Fibroblast of lung (primary cell): ENCODE measurements around the gene KIZ. TPM values are rescaled to one million over a fixed set of nuclear protein-coding genes. Genes with fewer than 3 reads are reported as not detected.

ENCODE experiments used
- DNase-seq, 2 donors: peaks; one replicate each; pipeline versions ENCODE4 v3.0.0 to v3.0.0-alpha.2; 2010; ENCODE audit warnings: low read depth in 2 of 2
- H2AFZ ChIP-seq: 2 replicates; pipeline ENCODE4 v1.5.1; 2012; ENCODE audit warnings: low read length, control low read depth, inconsistent platforms
- H3K27ac ChIP-seq: 2 replicates; pipeline ENCODE4 v1.5.1; 2011; ENCODE audit warnings: low read length, control low read depth; ENCODE audit not compliant: insufficient read depth
- H3K27me3 ChIP-seq: 2 replicates; pipeline ENCODE4 v1.5.1; 2011; ENCODE audit warnings: mild to moderate bottlenecking, low read length; ENCODE audit not compliant: control insufficient read depth, insufficient read depth
- H3K36me3 ChIP-seq: 2 replicates; pipeline ENCODE4 v1.5.1; 2011; ENCODE audit warnings: low read length; ENCODE audit not compliant: control insufficient read depth, insufficient read depth
- H3K4me1 ChIP-seq: 2 replicates; pipeline ENCODE4 v1.5.1; 2011; ENCODE audit warnings: low read length; ENCODE audit not compliant: control insufficient read depth, insufficient read depth; ENCODE audit errors: extremely low read depth
- H3K4me2 ChIP-seq: 2 replicates; pipeline ENCODE4 v1.5.1; 2011; ENCODE audit warnings: low read length, control low read depth; ENCODE audit not compliant: insufficient read depth; ENCODE audit errors: extremely low read depth
- H3K4me3 ChIP-seq, 4 experiments: fragments of 200-600 bp in 1 of 4; sonication (generic) in 1 of 4; replicated peaks in 1 of 4; 2 replicates each; pipeline ENCODE4 v1.5.1; 2011 to 2016; ENCODE audit warnings: low read length in 4 of 4, low read depth in 3 of 4, mild to moderate bottlenecking in 3 of 4, control low read depth in 2 of 4, inconsistent platforms in 1 of 4, mixed read lengths in 1 of 4; ENCODE audit not compliant: insufficient read depth in 1 of 4; ENCODE audit errors: control extremely low read depth in 1 of 4
- H3K79me2 ChIP-seq: 2 replicates; pipeline ENCODE4 v1.5.1; 2012; ENCODE audit warnings: mild to moderate bottlenecking, low read length, inconsistent platforms; ENCODE audit not compliant: control insufficient read depth, insufficient read depth
- H3K9ac ChIP-seq: 2 replicates; pipeline ENCODE4 v1.5.1; 2011; ENCODE audit warnings: mild to moderate bottlenecking, low read length, control low read depth; ENCODE audit not compliant: insufficient read depth
- H3K9me3 ChIP-seq: 2 replicates; pipeline ENCODE4 v1.5.1; 2012; ENCODE audit warnings: low read depth, low read length; ENCODE audit not compliant: control insufficient read depth, insufficient read depth
- H4K20me1 ChIP-seq: 2 replicates; pipeline ENCODE4 v1.5.1; 2011; ENCODE audit warnings: low read length; ENCODE audit not compliant: control insufficient read depth, insufficient read depth; ENCODE audit errors: extremely low read depth
- EZH2 ChIP-seq: IDR thresholded peaks from 2 replicates; pipeline ENCODE4 v1.5.1; 2012; ENCODE audit warnings: low read length, control low read depth, mild to moderate bottlenecking; ENCODE audit errors: missing control alignments
- polyA plus RNA-seq, 2 donors: library from polyadenylated mRNA; depleted of rRNA in 1 of 2; stranded (reverse) in 1 of 2; unstranded in 1 of 2; fragments of >200 nt; gene quantifications; 2 replicates each; pipeline ENCODE4 v1.2.1, GENCODE V29; 2011 to 2012; ENCODE audit warnings: missing spikeins in 1 of 2
- total RNA-seq: library from RNA; depleted of rRNA; stranded (reverse); fragments of >200 nt; gene quantifications from 2 replicates; pipeline ENCODE4 v1.2.1, GENCODE V29; 2014
- TF ChIP-seq, protein P1 (sequence below), 2 donors: IDR thresholded peaks in 1 of 2; conservative IDR thresholded peaks in 1 of 2; 1 replicate in 1 of 2; 2 replicates in 1 of 2; pipeline ENCODE4 v1.5.1; 2011 to 2012; ENCODE audit warnings: low read length in 2 of 2, control low read depth in 1 of 2, inconsistent platforms in 1 of 2, low read depth in 1 of 2, mild to moderate bottlenecking in 1 of 2

The KIZ gene
- total and polyA plus RNA-seq, 2 donors (not counting 1 experiment from before 2014, with no cell fraction given) = 11.5 to 23.5 TPM

DNA sequence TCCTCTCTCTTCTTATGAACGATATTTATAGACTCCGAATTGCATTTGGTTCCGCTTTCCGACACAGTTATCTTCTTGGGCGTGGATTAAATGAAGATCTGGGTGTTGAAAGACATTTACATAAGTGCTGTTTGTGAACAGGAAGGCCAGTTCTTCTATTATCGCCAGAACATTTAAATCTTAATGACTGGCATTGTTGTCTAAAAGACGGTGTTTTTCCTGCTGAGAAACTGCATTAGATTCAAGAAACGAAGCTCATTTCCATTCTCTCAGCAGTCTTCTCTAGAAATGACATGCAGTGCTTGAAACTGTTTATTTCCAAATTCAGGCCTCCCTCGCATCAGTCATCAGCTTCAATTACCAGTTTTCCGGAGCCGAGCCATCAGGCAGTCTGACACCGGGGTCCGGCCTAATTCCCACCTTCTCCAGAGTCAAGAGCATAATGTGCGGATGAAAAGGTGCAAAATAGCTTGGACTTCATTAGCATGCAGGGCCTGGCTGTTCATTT is 35.7 kb upstream of the KIZ start:
- H3K27me3 ChIP-seq = peaks cover 9% of the 10 kb centered on the region
- no peaks in the 10 kb centered on the region for H3K79me2 ChIP-seq
- H3K36me3 ChIP-seq = no peaks in the 10 kb centered on the region
- no peak for DNase-seq
- no peak overlapping the region for H3K27ac ChIP-seq
- no peak overlapping the region for H2AFZ ChIP-seq
- H3K4me2 ChIP-seq = no peak overlapping the region
- H4K20me1 ChIP-seq = no peaks in the 10 kb centered on the region
- no peaks in the 10 kb centered on the region for H3K4me1 ChIP-seq
- no peak overlapping the region for H3K9ac ChIP-seq
- no peak for TF ChIP-seq EZH2
- TF ChIP-seq, protein P1, sequence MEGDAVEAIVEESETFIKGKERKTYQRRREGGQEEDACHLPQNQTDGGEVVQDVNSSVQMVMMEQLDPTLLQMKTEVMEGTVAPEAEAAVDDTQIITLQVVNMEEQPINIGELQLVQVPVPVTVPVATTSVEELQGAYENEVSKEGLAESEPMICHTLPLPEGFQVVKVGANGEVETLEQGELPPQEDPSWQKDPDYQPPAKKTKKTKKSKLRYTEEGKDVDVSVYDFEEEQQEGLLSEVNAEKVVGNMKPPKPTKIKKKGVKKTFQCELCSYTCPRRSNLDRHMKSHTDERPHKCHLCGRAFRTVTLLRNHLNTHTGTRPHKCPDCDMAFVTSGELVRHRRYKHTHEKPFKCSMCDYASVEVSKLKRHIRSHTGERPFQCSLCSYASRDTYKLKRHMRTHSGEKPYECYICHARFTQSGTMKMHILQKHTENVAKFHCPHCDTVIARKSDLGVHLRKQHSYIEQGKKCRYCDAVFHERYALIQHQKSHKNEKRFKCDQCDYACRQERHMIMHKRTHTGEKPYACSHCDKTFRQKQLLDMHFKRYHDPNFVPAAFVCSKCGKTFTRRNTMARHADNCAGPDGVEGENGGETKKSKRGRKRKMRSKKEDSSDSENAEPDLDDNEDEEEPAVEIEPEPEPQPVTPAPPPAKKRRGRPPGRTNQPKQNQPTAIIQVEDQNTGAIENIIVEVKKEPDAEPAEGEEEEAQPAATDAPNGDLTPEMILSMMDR (conservative IDR thresholded peaks at IDR 0.05 in 1 of 2, IDR thresholded peaks at IDR 0.05 in 1 of 2; ENCODE audit: low read depth in 1 of 2, low read length in 2 of 2) = no peak
- no peak overlapping the region for H3K4me3 ChIP-seq
- no peaks in the 10 kb centered on the region for H3K9me3 ChIP-seq

DNA sequence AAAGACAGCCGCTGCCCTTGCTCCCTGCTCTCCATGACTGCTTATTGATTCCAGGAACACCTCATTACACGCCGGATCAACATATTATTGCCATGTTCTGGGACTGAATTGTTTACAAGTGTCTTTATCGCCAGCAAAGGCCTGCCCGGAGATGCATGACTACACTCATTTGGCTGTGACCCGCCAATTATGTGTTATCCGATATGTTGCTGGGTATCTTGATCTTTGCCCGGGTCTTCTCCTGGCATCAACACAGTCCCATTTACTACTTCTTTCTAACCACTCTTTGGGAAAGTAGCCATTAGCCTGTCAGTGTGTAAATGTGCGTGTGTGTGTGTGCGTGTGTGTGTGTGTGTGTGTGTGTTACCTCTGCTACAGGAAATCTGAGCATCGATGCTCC is 35.2 kb upstream of the KIZ start:
- no peak for DNase-seq
- Histone ChIP-seq H3K27me3 (peaks cover 9% of the 10 kb centered on the region), H3K36me3 (no peaks in the 10 kb centered on the region), H2AFZ (no peak overlapping the region), H3K9me3 (no peaks in the 10 kb centered on the region), H4K20me1 (no peaks in the 10 kb centered on the region), H3K9ac (no peak overlapping the region), H3K4me1 (no peaks in the 10 kb centered on the region), H3K79me2 (no peaks in the 10 kb centered on the region), H3K27ac (no peak overlapping the region), H3K4me2 (no peak overlapping the region), H3K4me3 (no peak overlapping the region)
- TF ChIP-seq, protein P1 (conservative IDR thresholded peaks at IDR 0.05 in 1 of 2, IDR thresholded peaks at IDR 0.05 in 1 of 2; ENCODE audit: low read depth in 1 of 2, low read length in 2 of 2) = no peak
- TF ChIP-seq EZH2 = no peak

DNA sequence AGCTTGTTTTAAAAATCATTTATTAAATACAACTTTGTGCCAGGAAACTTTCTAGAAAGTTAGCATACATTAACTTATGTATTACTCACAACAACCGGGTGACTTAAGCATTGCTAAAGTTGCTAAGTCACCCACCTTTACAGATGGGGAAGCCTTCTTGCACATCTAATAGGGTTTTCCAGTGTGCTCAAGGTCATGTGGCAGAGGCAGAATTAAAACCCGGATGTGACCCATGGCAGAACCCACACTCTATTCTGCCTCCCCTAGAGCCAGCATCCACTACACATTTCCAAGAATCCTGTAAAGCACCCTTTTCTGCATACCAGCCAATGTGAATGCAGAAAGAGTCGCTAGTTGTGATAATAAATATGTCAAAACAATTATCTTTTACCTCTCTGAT is 33.1 kb upstream of the KIZ start:
- Histone ChIP-seq H3K4me3 (no peak overlapping the region), H3K9ac (no peak overlapping the region), H3K27ac (no peak overlapping the region), H3K4me1 (no peaks in the 10 kb centered on the region), H3K79me2 (no peaks in the 10 kb centered on the region), H3K4me2 (no peak overlapping the region), H4K20me1 (no peaks in the 10 kb centered on the region), H3K36me3 (no peaks in the 10 kb centered on the region), H3K9me3 (no peaks in the 10 kb centered on the region), H2AFZ (no peak overlapping the region), H3K27me3 (peaks cover 14% of the 10 kb centered on the region)
- no peak for TF ChIP-seq EZH2
- TF ChIP-seq, protein P1 (conservative IDR thresholded peaks at IDR 0.05 in 1 of 2, IDR thresholded peaks at IDR 0.05 in 1 of 2; ENCODE audit: low read depth in 1 of 2, low read length in 2 of 2) = no peak
- no peak for DNase-seq
